NT2/D1 (cell line): Measurements from ENCODE around the gene IGF2BP2.

Experiments
- DNase-seq: peaks from one replicate; pipeline ENCODE4 v3.0.0-alpha.2; 2011; ENCODE audit warnings: low read depth, low spot score
- H3K27me3 ChIP-seq: 2 replicates; pipeline ENCODE4 v1.6.0; 2011; ENCODE audit warnings: mild to moderate bottlenecking; ENCODE audit not compliant: insufficient read length, insufficient read depth
- H3K36me3 ChIP-seq: 2 replicates; pipeline ENCODE4 v1.6.1; 2011; ENCODE audit warnings: mild to moderate bottlenecking, low read length, mixed read lengths; ENCODE audit not compliant: insufficient read depth, insufficient read length
- H3K4me1 ChIP-seq: 2 replicates; pipeline ENCODE4 v1.5.1; 2011; ENCODE audit not compliant: insufficient read depth, insufficient read length
- H3K4me3 ChIP-seq: 2 replicates; pipeline ENCODE4 v1.5.1; 2011; ENCODE audit warnings: low read depth; ENCODE audit not compliant: insufficient read length
- H3K9ac ChIP-seq: 2 replicates; pipeline ENCODE4 v1.6.0; 2011; ENCODE audit warnings: low read depth; ENCODE audit not compliant: insufficient read length
- H3K9me3 ChIP-seq: 2 replicates; pipeline ENCODE4 v1.5.1; 2011; ENCODE audit warnings: mild to moderate bottlenecking, low read length; ENCODE audit not compliant: insufficient read depth
- SUZ12 ChIP-seq: IDR thresholded peaks from 2 replicates; pipeline ENCODE4 v1.6.1; 2011; ENCODE audit not compliant: insufficient read length, insufficient read depth; ENCODE audit errors: extremely low read depth
- YY1 ChIP-seq: IDR thresholded peaks from 2 replicates; pipeline ENCODE4 v1.6.1; 2011; ENCODE audit not compliant: insufficient read length, insufficient read depth
- ZNF274 ChIP-seq: IDR thresholded peaks from 2 replicates; pipeline ENCODE4 v1.6.1; 2011; ENCODE audit warnings: mild to moderate bottlenecking, low read depth, low read length

IGF2BP2 gene

GRCh38 chr3:185746470-185746869 lies 78.4 kb downstream of the IGF2BP2 start:
- Histone ChIP-seq H3K9me3 (no peaks in the 10 kb centered on the region; the same call in 1 of the 2 replicates), H3K36me3 (peaks cover 10% of the 10 kb centered on the region), H3K4me3 (no peak overlapping the region), H3K4me1 (peaks cover 8% of the 10 kb centered on the region), H3K9ac (no peak overlapping the region), H3K27me3 (no peaks in the 10 kb centered on the region)
- TF ChIP-seq SUZ12 (no peak), ZNF274 (no peak), YY1 (no peak)
- DNase-seq: no peak

- DNase-seq: no peak
- H3K9me3 ChIP-seq: no peaks in the 10 kb centered on the region
- no peak for TF ChIP-seq ZNF274
- no peak for TF ChIP-seq SUZ12
- TF ChIP-seq YY1: no peak
Observed at GRCh38 chr3:185744997-185745843, 79.6 kb downstream of the IGF2BP2 start.

GRCh38 chr3:185741586-185741985 lies 83.3 kb downstream of the IGF2BP2 start:
- Histone ChIP-seq H3K36me3 (peaks cover 7% of the 10 kb centered on the region), H3K9ac (no peak overlapping the region), H3K4me1 (peaks cover 2% of the 10 kb centered on the region), H3K4me3 (no peak overlapping the region), H3K27me3 (no peaks in the 10 kb centered on the region), H3K9me3 (no peaks in the 10 kb centered on the region)
- TF ChIP-seq YY1 (no peak), ZNF274 (no peak)
- no peak for DNase-seq

More at GRCh38 chr3:185744997-185745843, 79.6 kb downstream of the IGF2BP2 start:
- Histone ChIP-seq H3K27me3 (no peaks in the 10 kb centered on the region), H3K36me3 (peaks cover 10% of the 10 kb centered on the region), H3K9ac (no peak overlapping the region), H3K4me3 (no peak overlapping the region), H3K4me1 (peaks cover 2% of the 10 kb centered on the region)

GRCh38 chr3:185740133-185740532 lies 84.7 kb downstream of the IGF2BP2 start:
- TF ChIP-seq SUZ12 (no peak), YY1 (no peak), ZNF274 (no peak)
- no peaks in the 10 kb centered on the region for H3K4me1 ChIP-seq

GRCh38 chr3:185739264-185739701 lies 85.6 kb downstream of the IGF2BP2 start:
- Histone ChIP-seq H3K9me3 (no peaks in the 10 kb centered on the region), H3K27me3 (no peaks in the 10 kb centered on the region), H3K4me1 (peaks cover under 1% of the 10 kb centered on the region), H3K36me3 (peaks cover 10% of the 10 kb centered on the region), H3K4me3 (no peak overlapping the region), H3K9ac (no peak overlapping the region)
- DNase-seq: no peak
- TF ChIP-seq ZNF274 (no peak), SUZ12 (no peak), YY1 (no peak)

More at GRCh38 chr3:185740133-185740532, 84.7 kb downstream of the IGF2BP2 start:
- Histone ChIP-seq H3K27me3 (no peaks in the 10 kb centered on the region), H3K9me3 (no peaks in the 10 kb centered on the region), H3K9ac (no peak overlapping the region), H3K4me3 (no peak overlapping the region), H3K36me3 (peaks cover 7% of the 10 kb centered on the region)
- no peak for DNase-seq

- Histone ChIP-seq H3K36me3 (peaks cover 2% of the 10 kb centered on the region), H3K4me3 (no peak overlapping the region), H3K4me1 (peaks cover 3% of the 10 kb centered on the region), H3K27me3 (no peaks in the 10 kb centered on the region), H3K9me3 (no peaks in the 10 kb centered on the region), H3K9ac (no peak overlapping the region)
- no peak for TF ChIP-seq YY1
- TF ChIP-seq SUZ12: no peak
- no peak for TF ChIP-seq ZNF274
- no peak for DNase-seq
Observed at GRCh38 chr3:185737740-185738680, 86.8 kb downstream of the IGF2BP2 start.
